Smooth muscle cell (in vitro differentiated cells): ENCODE results near the gene MAGI2. TPM values are rescaled to one million over a fixed set of nuclear protein-coding genes. Genes with fewer than 3 reads are reported as not detected.

Experiments
- DNase-seq: peaks from one replicate; lab custom pipeline; 2025; ENCODE audit not compliant: unreplicated experiment; lab: John Stamatoyannopoulos, UW
- H2AFZ ChIP-seq: fragments of 200-600 bp; sonication (generic); 2 replicates; pipeline ENCODE4 v1.6.0; 2016; ENCODE audit warnings: antibody characterized with exemption, low read depth, mild to moderate bottlenecking
- H3F3A ChIP-seq: fragments of 200-600 bp; sonication (generic); 2 replicates; pipeline ENCODE4 v1.6.0; 2017; ENCODE audit warnings: antibody characterized with exemption, low read depth
- H3K27ac ChIP-seq: fragments of 200-600 bp; sonication (generic); 2 replicates; pipeline ENCODE4 v1.5.1; 2016; ENCODE audit warnings: low read depth, mild to moderate bottlenecking
- H3K27me3 ChIP-seq: fragments of 200-600 bp; sonication (generic); 2 replicates; pipeline ENCODE4 v1.6.1; 2016; ENCODE audit warnings: low read depth, mild to moderate bottlenecking
- H3K36me3 ChIP-seq: fragments of 200-600 bp; sonication (generic); 2 replicates; pipeline ENCODE4 v1.5.1; 2016; ENCODE audit warnings: low read depth
- H3K4me1 ChIP-seq: fragments of 200-600 bp; sonication (generic); 2 replicates; pipeline ENCODE4 v1.5.1; 2016; ENCODE audit warnings: low read depth
- H3K4me2 ChIP-seq: fragments of 200-600 bp; sonication (generic); 2 replicates; pipeline ENCODE4 v1.6.0; 2016; ENCODE audit warnings: mild to moderate bottlenecking
- H3K4me3 ChIP-seq: fragments of 200-600 bp; sonication (generic); 2 replicates; pipeline ENCODE4 v1.5.1; 2016; ENCODE audit warnings: mild to moderate bottlenecking
- H3K79me2 ChIP-seq: fragments of 200-600 bp; sonication (generic); 2 replicates; pipeline ENCODE4 v1.6.0; 2016; ENCODE audit warnings: low read depth, mild to moderate bottlenecking
- H3K9ac ChIP-seq: fragments of 200-600 bp; sonication (generic); 2 replicates; pipeline ENCODE4 v1.6.0; 2016; ENCODE audit warnings: low read depth
- H3K9me3 ChIP-seq: fragments of 200-600 bp; sonication (generic); replicated peaks from 2 replicates; pipeline ENCODE4 v1.5.1; 2016; ENCODE audit warnings: low read depth
- H4K20me1 ChIP-seq: fragments of 200-600 bp; sonication (generic); 2 replicates; pipeline ENCODE4 v1.6.0; 2016; ENCODE audit warnings: low read depth
- CTCF ChIP-seq: fragments of 200-600 bp; sonication (generic); IDR thresholded peaks from 2 replicates; pipeline ENCODE4 v1.5.1; 2017; ENCODE audit warnings: borderline replicate concordance, mild to moderate bottlenecking, antibody characterized with exemption; ENCODE audit not compliant: insufficient read depth, poor library complexity, severe bottlenecking
- WGBS: methylation state at CpG from one replicate; pipeline ENCODE4 v1.1.7; 2016; ENCODE audit warnings: low lambda C conversion rate; 5-methylcytosine and 5-hydroxymethylcytosine counted together
- polyA plus RNA-seq: library from polyadenylated mRNA; unstranded; fragments of >200 nt; fragmentation: Nextera tagmentation; extraction: Ambion mirVana; gene quantifications from 2 replicates; pipeline ENCODE4 v1.2.1, GENCODE V29; 2016
- total RNA-seq: library from RNA; depleted of rRNA; stranded (reverse); fragments of >200 nt; gene quantifications from 2 replicates; pipeline ENCODE4 v1.2.3, GENCODE V29; 2014

MAGI2 gene
- total and polyA plus RNA-seq, 2 experiments from 2014 or later: 3.4 to 10.7 TPM

DNA sequence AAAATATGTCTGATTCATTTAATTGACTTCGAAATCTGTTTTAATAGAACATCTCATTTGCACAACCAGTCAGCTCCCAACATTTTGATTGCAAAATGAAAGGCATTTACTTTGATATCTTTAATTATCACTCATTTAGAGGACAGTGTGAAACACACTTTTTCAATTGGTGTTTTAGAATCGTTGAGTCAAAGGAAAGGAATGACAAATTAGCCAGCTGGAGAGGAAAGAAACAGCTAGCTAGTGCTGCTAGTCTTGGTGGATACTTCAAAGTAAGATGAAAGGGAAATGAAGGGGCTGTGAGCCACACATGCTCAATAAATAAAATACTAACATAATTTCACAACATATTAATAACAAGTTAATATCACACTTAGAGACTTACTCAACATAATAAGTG lies 1084.7 kb downstream of the MAGI2 start:
- Histone ChIP-seq H3K36me3 (no peaks in the 10 kb centered on the region), H3K9me3 (no peaks in the 10 kb centered on the region), H3K79me2 (no peaks in the 10 kb centered on the region), H4K20me1 (no peaks in the 10 kb centered on the region), H3K27me3 (no peaks in the 10 kb centered on the region), H3K4me2 (no peak overlapping the region), H3F3A (no peaks in the 10 kb centered on the region), H3K9ac (no peak overlapping the region), H3K4me3 (no peak overlapping the region), H3K4me1 (no peaks in the 10 kb centered on the region), H3K27ac (no peak overlapping the region), H2AFZ (no peak overlapping the region)
- 53% methylated on average over 2 of the region's 2 CpGs for WGBS
- TF ChIP-seq CTCF: no peak
- no peak for DNase-seq

GRCh38 chr7:78367280-78367773 lies 1086.1 kb downstream of the MAGI2 start:
- Histone ChIP-seq H3K27me3 (no peaks in the 10 kb centered on the region), H4K20me1 (no peaks in the 10 kb centered on the region), H3K27ac (no peak overlapping the region), H3K9ac (no peak overlapping the region), H3K4me3 (no peak overlapping the region), H3F3A (no peaks in the 10 kb centered on the region), H3K4me2 (no peak overlapping the region), H3K36me3 (no peaks in the 10 kb centered on the region), H3K79me2 (no peaks in the 10 kb centered on the region), H3K9me3 (no peaks in the 10 kb centered on the region), H3K4me1 (no peaks in the 10 kb centered on the region), H2AFZ (no peak overlapping the region)
- no peak for TF ChIP-seq CTCF
- 92% methylated on average over 5 of the region's 5 CpGs for WGBS
- no peak for DNase-seq

DNA sequence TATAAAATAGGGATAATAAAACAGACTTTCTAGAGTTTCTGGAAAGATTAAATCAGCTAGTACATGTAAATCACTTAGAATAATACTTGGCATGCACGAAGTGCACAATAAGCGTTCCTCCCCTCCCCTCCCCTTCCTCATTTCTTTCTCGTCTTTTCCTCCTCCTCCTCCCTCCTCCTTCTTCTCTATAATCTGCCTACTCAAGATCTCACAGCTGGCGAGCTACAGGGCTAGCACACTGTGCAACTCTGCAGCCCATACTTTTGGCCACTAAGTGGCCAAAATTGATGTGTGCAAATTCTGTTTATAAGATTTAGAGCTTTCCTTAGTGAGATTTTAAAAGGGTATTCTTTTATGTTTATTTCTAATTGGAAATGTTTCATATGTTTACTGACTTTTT lies 1089.6 kb downstream of the MAGI2 start:
- H3K9ac ChIP-seq: no peak overlapping the region
- no peak overlapping the region for H3K27ac ChIP-seq
- no peak for DNase-seq
- no peak overlapping the region for H3K4me2 ChIP-seq
- no peaks in the 10 kb centered on the region for H3K36me3 ChIP-seq
- H3F3A ChIP-seq: no peaks in the 10 kb centered on the region
- WGBS: 81% methylated on average over 4 of the region's 4 CpGs
- no peak overlapping the region for H3K4me3 ChIP-seq
- H4K20me1 ChIP-seq: no peaks in the 10 kb centered on the region
- H2AFZ ChIP-seq: no peak overlapping the region
- no peaks in the 10 kb centered on the region for H3K4me1 ChIP-seq
- no peak for TF ChIP-seq CTCF
- H3K79me2 ChIP-seq: no peaks in the 10 kb centered on the region
- H3K9me3 ChIP-seq: no peaks in the 10 kb centered on the region
- no peaks in the 10 kb centered on the region for H3K27me3 ChIP-seq

DNA sequence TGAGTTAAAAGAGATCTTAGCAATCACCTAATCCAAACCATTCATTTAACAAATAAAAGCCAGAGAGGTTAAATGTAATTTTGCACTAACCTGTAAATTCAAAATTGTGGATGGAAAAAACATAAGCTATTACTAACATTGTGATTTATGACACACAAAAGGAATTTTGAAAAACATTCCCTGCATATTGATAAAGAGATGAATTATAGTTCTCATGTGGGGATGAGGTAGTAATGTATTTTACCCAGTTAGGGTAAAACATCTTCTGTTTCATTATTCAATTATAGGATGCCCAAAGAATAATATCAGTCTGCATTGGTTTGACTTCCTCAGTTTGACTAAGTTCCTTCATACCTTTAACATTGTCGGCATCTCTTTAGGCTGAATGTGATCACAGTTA lies 1093.6 kb downstream of the MAGI2 start:
- Histone ChIP-seq H3K36me3 (no peaks in the 10 kb centered on the region), H3K79me2 (no peaks in the 10 kb centered on the region), H3F3A (no peaks in the 10 kb centered on the region), H4K20me1 (no peaks in the 10 kb centered on the region), H3K4me2 (no peak overlapping the region), H3K4me1 (no peaks in the 10 kb centered on the region), H3K9ac (no peak overlapping the region), H2AFZ (no peak overlapping the region), H3K27me3 (no peaks in the 10 kb centered on the region), H3K4me3 (no peak overlapping the region), H3K9me3 (no peaks in the 10 kb centered on the region), H3K27ac (no peak overlapping the region)
- DNase-seq: no peak
- no peak for TF ChIP-seq CTCF
- WGBS: 97% methylated on average over 1 of the region's 1 CpG
